ENCODE data around the gene RASSF4.

- TF ChIP-seq CTCF (tag by site-specific recombination; IDR thresholded peaks at IDR 0.05) = no peak
- TF ChIP-seq YY1 (tag by site-specific recombination; IDR thresholded peaks at IDR 0.05) = no peak
- TF ChIP-seq ZNF24 (tag by site-specific recombination; IDR thresholded peaks at IDR 0.05) = no peak
- TF ChIP-seq, protein P1, sequence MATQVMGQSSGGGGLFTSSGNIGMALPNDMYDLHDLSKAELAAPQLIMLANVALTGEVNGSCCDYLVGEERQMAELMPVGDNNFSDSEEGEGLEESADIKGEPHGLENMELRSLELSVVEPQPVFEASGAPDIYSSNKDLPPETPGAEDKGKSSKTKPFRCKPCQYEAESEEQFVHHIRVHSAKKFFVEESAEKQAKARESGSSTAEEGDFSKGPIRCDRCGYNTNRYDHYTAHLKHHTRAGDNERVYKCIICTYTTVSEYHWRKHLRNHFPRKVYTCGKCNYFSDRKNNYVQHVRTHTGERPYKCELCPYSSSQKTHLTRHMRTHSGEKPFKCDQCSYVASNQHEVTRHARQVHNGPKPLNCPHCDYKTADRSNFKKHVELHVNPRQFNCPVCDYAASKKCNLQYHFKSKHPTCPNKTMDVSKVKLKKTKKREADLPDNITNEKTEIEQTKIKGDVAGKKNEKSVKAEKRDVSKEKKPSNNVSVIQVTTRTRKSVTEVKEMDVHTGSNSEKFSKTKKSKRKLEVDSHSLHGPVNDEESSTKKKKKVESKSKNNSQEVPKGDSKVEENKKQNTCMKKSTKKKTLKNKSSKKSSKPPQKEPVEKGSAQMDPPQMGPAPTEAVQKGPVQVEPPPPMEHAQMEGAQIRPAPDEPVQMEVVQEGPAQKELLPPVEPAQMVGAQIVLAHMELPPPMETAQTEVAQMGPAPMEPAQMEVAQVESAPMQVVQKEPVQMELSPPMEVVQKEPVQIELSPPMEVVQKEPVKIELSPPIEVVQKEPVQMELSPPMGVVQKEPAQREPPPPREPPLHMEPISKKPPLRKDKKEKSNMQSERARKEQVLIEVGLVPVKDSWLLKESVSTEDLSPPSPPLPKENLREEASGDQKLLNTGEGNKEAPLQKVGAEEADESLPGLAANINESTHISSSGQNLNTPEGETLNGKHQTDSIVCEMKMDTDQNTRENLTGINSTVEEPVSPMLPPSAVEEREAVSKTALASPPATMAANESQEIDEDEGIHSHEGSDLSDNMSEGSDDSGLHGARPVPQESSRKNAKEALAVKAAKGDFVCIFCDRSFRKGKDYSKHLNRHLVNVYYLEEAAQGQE (tag by site-specific recombination; IDR thresholded peaks at IDR 0.05) = no peak
- TF ChIP-seq SP2 (tag by site-specific recombination; IDR thresholded peaks at IDR 0.05) = no peak
- TF ChIP-seq ZNF777 (tag by site-specific recombination; IDR thresholded peaks at IDR 0.05; ENCODE audit: borderline replicate concordance) = no peak
- TF ChIP-seq ZNF223 (tag by site-specific recombination; IDR thresholded peaks at IDR 0.05) = no peak
- no peak for TF ChIP-seq ZNF274 (IDR thresholded peaks at IDR 0.05; ENCODE audit: low read length)
- no peak for TF ChIP-seq ZNF274 (tag by site-specific recombination; IDR thresholded peaks at IDR 0.05; ENCODE audit: borderline replicate concordance)
- TF ChIP-seq MEIS1 (CRISPR knock-in tag; IDR thresholded peaks at IDR 0.05; ENCODE audit: borderline replicate concordance) = no peak
- TF ChIP-seq ZNF549 (tag by site-specific recombination; IDR thresholded peaks at IDR 0.05) = no peak
- no peak for TF ChIP-seq ZNF184 (tag by site-specific recombination; IDR thresholded peaks at IDR 0.05)
Measured at GRCh38 chr10:44971434-44971833, 11.8 kb downstream of the RASSF4 start.
